ENCODE measurements around the gene SEMA3D. TPM values are rescaled to one million over a fixed set of nuclear protein-coding genes. Genes with fewer than 3 reads are reported as not detected.

SEMA3D gene
- polyA plus RNA-seq, 3 donors, result 41.8 to 47.6 (median 42.7) TPM

DNA sequence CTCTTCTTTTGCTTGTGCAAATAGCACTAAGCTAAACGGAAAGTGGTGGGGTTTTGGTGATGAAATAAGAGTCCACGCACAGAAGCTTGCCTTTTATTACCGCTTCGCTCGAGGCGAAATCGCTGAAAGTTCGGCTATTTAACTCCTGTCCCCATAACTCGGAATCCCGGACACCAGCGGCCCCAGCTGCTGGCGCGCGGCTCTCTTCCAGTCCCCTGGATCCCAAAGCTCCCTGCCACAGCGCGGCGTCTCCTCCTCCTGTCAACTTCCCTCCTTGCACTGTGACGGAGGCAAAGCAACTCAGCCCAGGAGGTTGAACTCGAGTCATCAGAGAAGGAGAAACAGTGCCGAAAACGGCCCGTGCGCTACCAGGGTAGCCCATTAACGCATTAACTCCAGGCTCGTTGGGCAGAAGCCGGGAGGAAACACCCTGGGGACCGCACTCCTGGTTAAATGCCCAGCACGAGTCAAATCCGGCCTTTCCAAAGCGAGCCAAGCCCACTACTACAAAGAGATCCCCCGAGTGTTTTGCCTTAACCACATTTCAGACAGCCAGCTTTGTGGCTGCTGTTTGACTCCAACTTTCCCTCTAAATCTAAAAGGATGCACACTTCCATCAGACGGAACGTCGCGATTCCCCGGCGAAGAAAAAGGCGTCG is 1.3 kb downstream of the SEMA3D start:
- DNase-seq, result peak; percentile 69

DNA sequence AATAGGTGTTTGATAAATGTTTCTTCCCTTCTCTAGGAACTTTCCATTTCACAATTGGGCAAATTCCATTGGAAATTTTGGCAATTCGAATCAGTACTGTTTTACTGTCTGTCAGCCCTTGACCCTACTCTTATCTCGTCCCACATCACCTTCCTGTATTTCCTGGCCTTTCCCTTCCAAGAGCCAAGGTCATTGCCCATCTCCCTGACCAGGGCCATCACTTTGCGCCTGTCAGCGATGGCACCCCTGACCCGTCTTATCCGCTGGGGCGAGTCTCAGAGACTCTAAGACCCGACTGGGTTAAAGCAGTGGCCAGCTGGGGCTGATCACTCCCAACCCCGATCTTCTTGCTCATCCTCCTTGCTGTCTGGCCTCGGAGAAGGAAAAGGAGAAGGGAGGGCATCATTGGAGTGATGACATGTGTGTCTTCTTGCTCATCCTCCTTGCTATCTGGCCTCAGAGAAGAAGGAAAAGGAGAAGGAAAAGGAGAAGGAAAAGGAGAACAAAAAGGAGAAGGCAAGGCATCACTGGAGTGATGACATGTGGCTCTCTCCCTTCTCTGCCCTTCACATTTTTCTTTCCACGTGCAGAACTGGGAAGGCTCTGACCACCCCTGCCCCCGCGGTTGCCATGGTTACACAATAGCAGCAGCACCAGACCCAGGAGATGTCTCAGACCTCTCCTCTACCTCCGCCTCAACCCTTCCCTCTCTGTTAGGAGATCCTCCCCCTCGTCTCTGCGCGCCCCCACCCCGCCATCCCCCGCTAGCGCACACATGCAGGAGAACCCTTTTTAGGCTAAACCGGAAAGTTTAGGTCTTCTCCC is 2.0 kb downstream of the SEMA3D start:
- DNase-seq, result peak; percentile 69

DNA sequence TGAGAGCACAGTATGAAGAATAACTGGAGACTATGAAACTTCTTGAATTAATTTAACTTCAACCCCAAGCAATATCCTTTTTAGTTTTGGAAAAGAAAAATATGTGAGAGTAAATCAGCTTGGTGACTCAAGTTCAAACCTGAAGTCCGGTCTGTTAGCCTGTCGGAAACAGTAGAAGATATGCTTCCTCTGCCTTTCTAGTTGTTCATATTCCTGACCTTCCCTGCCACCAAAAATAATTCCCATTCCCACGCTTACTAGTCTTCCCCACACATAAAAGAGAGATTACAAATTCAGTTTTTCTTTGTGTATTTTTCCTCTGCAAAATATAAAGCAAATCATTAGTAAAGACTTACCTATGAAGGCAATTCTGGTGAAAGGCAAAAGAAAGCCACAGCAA is 3.6 kb downstream of the SEMA3D start:
- no peak for DNase-seq

DNA sequence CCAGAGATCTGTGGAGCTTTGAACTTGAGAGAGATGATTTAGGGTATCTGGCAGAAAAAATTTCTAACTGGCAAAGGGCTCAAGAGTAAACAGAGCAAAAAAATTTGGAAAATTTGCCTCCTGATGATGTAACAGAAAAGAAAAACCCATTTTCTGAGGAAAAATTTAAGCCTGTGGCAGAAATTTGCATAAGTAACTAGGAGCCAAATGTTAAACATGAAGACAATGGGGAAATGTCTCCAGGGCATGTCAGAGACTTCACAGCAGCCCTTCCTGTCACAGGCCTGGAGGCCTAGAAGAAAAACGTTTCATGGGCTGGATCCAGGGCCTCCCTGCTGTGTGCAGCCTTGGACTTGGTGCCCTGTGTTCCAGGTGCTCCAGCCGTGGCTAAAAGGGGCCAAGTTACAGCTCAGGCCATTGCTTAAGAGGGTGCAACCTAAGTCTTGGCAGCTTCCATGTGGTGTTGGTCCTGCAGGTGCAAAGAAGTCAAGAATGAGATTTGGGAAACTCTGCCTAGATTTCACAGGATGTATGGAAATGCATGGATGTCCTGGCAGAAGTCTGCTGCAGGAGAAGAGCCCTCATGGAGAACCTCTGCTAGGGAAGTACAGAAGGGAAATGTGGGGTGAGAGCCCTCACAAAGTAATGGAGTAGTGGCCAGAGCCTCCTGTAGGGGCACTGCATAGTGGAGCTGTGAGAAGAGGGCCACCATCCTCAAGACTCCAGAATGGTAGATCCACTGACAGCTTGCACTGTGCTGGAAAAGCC is 8.1 kb downstream of the SEMA3D start:
- no peak for DNase-seq

DNA sequence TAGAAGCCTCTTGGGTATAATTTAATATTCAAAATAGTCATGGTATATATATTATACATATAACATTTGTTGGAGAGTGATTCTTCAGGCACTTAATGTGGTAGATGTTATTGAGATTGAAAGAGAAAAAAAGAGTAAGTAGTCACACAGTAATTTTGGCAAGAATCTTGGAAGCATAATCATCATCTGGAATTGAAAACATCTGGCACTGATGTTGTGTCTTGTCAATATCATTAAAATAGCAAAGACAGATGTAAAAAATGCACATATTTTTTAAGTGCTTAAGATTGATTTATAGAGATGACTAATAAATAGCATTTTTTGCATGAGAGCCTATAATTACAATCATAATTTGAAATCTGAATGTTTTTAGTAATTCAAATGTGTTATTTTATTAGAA is 9.5 kb downstream of the SEMA3D start:
- DNase-seq, result no peak

DNA sequence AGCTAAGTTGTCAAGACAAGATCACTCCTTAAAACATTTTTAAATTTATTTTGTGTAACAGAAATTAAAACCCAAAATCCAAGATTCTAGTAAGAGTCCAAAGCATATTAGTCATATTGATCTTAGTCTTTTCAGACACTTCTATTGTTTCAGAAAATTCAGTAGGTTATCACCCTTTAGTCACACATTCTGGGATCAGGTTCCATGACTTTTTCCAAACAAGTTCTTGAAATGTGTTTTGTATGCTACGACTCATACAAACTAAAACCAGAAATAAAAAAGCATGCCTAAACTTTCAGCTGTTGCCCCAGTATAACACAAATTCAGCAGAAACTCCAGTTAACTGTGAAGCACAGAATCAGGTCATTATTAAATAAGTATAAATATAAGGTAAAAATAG is 10.7 kb downstream of the SEMA3D start:
- DNase-seq, result no peak

DNA sequence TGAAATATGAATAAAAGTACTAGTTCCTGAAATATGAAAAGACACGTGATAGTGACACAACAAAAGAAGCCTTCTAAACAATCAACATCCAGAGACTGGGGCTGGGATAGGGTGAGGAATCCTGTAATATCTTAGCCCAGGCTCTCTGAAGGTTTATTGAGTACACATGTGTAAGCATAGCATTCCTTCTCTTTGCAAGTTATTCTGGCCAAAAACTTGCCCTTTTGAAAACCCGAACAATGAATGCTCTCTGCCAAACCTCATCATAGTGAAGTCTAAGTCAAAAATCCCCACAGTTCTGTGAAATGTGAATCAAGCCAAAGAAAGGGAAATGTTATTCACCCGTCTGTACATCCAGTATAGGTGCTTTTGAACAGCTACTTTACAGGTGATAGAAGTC is 11.6 kb downstream of the SEMA3D start:
- DNase-seq, result no peak

DNA sequence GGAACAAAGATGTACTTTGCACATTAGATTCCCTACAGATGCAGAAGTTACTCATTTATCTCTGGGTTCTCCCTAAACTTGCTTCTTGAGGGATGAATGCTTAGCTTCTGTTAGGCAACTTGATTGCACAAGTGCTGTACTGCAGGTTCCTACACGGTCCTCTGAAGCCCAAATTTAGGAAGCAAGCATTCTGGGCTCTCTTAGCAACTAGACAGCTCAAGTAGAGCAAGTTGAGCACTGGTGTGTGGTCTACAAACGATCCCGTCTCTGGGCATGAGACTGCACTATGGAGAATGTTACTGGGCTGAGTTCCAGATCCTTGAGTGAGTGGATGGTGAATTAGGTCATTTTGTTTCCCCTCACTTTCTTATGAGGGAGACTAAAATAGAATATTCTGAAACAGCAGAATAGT is 14.3 kb downstream of the SEMA3D start:
- no peak for DNase-seq

DNA sequence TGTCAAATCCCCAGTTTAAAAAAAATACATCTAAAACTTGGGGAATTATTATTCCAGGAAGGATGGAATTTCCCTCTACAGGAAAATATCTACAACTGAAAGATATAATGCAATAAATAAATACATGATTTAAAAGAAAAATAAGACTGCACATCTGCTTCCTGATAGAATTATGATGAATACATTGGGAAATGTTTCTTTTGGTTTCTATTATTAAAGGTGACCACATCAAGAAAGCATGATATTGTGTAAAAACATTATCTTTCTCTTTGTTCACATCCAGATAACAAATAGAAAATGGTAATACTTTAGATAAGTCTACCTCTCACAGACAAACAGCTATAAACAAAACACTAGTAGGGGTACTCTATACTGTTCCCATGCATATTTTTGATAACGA is 19.2 kb downstream of the SEMA3D start:
- no peak for DNase-seq

DNA sequence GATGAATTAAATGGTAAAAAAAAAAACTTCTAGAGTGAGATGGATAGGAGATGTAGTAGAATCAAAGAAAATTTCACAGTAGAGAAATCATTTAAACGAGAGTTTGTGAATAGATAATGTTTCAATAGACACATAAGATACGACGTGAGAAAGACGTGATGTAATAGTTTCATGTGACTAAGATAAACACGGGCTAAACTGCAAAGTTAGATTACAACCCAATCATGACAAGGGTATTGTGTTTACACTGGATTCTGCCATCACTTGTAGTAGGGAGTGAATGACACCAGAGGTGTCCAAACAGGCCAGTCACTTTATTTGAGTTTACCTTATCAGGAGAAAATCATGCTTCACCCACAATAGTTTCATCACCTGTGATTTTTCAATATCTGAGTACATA is 21.6 kb downstream of the SEMA3D start:
- no peak for DNase-seq

DNA sequence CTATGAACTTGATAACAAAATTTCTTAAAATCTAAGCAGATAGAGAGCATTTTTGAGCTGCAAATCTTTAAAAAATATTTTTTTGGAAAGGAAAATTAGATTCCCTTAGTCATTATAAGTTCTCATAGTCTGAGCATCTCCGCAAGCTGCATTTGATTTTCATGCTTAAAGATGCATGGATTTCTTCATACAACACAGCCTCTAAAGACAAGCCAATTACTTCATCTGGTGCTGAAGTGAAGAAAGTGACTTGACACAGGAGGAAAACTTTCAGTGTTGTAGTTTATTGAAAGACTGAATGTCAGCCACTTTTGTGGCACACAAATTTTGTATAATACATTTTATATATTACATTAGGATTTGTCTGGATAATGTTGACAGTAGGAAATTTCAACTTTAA is 22.5 kb downstream of the SEMA3D start:
- DNase-seq, result no peak

DNA sequence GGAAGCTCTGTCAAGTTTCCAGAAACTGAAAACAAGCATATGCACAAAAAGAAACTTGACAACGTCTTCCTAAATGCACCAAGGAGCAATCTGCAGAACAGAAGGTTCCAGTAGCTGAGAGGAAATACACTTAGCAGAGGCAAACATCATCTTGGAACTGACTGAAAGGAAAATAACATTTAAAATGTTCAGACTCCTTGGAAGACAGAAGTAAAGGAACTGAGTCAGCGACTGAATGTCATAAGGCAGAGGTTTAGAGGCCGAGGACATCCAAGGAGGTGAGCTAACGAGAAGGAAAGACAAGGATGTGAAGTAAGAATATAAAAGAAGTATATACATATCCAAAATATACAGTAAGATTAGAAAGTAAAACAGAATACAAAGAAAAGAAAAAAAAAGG is 24.1 kb downstream of the SEMA3D start:
- DNase-seq, result no peak

DNA sequence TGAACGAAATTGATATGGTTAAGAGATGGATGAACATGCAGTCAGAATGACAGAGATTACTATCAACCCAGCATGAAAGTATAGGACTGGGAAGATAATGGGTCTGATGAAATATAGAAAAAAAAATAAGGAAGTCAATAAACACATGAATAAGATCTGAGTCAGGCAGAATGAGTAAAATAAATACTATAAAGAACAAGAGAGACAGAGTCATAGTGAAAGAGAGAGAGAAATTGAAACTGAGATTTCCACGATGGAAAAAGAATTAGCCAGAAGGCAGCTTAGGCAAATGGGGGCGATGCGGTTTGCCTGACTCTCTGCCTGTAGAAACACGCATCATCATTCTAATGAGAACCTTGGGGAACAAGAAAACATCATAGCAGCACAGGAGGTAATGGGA is 26.6 kb downstream of the SEMA3D start:
- no peak for DNase-seq

DNA sequence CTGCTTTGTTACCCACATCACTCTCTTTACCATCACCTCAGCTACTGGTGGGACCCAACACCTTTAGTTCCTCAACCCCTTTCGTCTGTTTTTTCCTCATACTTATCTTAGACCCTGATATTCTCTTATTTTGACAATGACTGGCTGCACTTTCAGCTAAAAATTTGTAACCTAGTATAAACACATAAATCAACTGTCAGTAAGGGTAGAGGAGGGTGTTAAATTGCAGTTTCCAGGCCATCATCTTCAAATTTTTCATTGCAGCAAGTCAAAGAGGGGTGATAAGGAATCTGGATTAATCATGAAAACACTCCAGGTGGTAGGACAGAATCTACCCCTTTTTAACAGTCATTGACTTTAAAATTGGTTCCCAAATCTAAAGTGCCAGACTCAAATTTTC is 27.9 kb downstream of the SEMA3D start:
- DNase-seq, result no peak

DNA sequence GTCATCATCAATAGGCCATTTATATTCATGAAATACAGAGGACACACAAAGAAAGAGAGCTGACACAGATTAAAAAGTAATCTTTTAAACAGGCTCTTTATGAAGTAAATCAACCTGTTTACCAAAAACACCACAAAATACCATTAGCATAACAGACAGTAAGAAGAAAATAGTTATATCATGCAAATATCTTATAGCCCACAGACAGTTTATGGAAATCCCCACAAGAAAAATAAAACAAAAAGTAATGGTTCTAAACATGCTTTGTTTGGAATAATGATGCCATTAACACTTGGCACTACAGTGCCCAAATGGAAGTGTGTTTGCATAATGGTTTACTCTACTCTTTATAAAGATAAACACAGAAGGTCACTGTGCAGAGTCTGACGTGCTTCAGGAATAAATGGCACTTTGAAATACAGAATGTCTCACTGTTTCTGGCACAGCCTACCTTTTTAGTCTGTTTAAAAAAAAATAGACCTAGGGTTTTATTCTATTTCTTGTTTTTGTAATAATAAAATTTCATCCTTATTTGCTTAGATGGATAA is 30.1 kb downstream of the SEMA3D start:
- DNase-seq, result no peak

DNA sequence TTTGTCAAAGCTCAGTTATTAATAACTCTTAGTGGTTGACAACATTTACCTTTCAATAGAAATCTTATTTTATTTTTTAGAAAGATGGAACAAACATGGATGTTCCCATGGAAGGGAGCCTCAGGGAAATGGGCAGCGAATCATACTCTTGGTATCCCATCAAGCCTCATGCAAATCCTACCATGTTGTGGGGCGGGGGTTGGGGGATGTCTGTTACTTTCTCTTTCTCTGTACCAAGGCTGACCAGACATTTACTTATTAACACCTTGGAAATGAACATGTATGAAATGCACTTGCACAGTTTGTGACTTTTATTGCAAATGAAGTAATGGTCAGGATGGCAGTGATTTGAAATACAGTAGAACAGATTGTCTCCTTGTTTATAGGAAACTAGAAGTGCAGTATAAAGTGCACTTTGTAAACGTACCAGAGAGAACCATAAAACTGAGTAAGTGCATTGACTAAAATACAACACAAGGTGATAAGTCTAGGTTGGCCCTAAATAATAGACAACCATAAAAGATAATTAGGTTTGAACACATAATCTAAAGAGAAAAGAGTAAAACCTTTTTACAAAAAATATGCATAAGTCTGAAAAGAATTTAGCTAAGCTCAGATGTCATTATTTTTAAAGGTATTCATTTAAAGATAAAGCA is 32.4 kb downstream of the SEMA3D start:
- no peak for DNase-seq

DNA sequence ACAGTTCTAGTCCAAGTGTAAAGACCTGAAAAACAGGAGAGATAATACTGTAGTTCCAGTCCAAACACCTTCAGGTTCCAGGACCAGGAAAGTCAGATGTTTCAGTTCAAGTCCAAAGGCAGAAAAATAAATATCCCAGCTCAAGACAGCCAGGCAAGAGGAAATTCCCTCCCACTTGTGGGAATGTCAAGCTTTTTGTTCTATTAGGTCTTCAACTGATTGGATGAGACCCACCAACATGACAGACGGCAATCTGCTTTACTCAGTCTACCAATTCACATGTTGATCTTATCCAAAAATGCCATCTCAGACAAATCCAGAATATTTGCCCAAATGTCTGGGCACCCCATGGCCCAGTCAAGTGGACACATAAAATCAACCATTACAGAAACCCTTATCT is 33.1 kb downstream of the SEMA3D start:
- no peak for DNase-seq

DNA sequence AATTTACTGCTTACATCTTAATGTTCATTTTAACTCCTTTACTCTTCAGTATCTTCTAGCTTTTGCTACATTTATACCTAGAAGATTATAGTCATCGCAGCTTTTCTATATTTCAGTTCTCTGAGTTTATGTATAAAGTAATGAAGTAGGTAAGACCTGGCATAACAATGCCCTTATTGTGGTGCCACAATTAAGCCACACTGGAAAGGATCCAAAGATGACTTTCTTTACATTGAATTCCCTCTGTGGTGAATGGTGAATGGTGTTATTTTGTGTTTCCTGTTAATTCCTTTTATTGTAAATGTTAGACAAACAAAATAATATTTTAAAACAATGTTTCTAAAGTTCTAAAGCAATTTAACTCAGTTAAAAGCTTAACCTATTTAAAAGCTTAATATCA is 36.2 kb downstream of the SEMA3D start:
- DNase-seq, result no peak

DNA sequence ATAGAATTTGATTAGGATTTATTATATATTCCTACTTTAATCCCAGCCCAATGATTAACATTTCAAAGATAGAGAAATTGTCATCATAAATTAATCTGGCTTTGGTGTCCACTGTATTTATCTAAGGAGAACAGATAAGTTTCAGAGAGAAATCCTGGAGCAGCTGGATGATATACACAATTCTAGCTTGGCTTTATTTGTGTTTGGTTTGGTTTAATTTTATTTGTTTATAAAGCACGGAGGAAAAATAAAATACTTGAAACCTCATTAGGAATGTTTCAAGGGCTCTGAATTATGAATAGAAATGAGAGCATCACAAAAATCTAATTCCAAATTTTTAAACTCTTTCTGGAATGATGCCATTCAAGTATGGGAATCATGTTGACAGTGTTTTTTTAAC is 42.1 kb downstream of the SEMA3D start:
- peak; percentile 12 for DNase-seq

DNA sequence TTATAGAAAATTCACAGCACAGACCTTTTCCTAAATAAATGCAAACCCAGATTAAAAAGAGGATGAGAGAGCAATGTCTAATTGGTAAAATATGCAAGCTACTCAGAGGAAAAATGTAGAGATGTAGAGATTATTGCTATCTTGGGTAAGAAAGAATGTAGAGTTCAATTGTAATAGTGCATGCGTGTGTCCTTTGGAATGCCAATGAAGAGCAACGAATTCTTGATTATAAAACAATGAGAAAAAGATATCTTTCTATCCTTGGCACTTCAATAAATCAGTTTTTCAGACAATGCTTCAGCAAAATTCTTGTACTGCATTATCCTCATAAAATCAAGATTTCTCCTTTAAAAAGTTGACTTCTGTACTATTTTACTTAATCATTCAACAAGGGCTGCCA is 50.9 kb downstream of the SEMA3D start:
- DNase-seq, result no peak

DNA sequence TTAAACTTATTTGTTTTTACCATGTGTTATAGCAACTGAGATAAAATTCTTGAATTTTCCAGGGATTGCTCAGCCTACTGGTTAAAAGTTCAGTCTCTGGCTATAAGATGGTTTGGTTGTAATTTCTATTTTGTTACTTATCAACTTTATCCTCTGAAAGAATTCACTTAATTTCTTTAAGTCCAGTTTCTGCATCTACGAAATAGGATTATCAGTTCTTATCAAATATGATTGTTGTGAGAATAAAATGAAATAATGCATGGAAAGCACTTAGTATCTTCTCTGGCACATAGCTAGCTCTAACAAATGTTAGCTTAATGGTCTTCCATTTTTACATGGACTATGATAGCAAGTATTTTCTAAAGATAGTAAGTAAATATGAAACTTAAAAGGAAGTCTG is 53.3 kb downstream of the SEMA3D start:
- no peak for DNase-seq

DNA sequence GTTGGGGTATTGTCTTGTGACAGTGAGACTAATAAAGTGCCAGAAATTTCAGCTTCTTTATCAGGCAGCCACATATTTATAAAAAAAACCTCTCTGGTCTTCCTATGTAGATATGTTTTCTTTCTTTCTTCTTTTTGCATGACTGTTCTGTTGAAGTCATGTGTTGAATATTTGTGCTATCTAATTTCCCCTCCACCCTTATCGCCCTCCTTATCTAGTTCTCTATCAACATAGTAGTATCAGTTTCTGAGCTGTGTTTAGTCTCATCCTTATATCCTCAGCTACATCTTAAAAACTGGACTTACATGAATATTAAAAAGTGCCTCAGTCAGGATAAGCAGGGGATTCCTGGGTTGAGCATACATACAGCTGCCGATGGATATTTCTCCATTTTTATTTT is 53.9 kb downstream of the SEMA3D start:
- DNase-seq, result no peak

Measured in renal pelvis (tissue), 4 donors.